ENCODE results near the gene BRI3. TPM values are rescaled to one million over a fixed set of nuclear protein-coding genes. Genes with fewer than 3 reads are reported as not detected.
A peak's percentile ranks its signal among the peaks of the same experiment; 100 is the strongest.

BRI3 gene
- total and polyA plus RNA-seq, 2 of the 4 experiments (the other 2 are of a cell fraction): 24.7 to 68.3 TPM

DNA sequence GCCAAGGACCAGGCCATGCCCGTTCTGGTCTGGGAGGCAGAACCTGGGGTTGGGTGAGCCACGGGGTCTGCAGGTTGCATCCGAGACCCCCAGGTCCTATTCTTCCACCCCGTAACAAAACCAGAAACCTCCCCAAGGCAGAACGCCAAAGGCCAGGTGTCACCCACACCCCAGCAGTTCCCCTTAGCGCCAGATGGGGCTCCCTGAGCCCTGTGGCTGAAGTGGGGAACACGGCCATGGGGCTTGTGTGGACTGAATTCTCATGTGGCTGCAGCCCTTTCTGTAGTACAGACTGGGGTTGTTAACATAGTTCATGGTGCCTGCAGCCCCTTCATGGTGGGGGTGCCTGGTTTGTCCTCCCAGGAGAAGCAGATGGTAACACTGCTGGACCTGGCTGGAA, 10.2 kb downstream of the BRI3 start:
- Histone ChIP-seq H3K9me3 (ENCODE audit: control insufficient read depth, insufficient read depth, low read length) (no peaks in the 10 kb centered on the region), H2AK9ac (replicated peaks; ENCODE audit: low read depth, low read length, poor library complexity) (peak overlapping the region; percentile 9), H3K23ac (ENCODE audit: low read depth, low read length) (no peak overlapping the region), H2AFZ (replicated peaks; ENCODE audit: low read length, poor library complexity) (no peak overlapping the region), H2BK120ac (ENCODE audit: low read depth, low read length) (no peak overlapping the region), H4K91ac (ENCODE audit: insufficient read depth, low read depth, low read length) (no peak overlapping the region), H4K20me1 (ENCODE audit: insufficient read depth, low read length) (peaks cover 74% of the 10 kb centered on the region), H3K4me1 (ENCODE audit: control insufficient read depth, insufficient read depth, low read length) (peaks cover 5% of the 10 kb centered on the region; the same call in 1 of the 2 replicates), H3K14ac (replicated peaks; ENCODE audit: low read depth, low read length) (no peak overlapping the region), H2BK5ac (ENCODE audit: low read depth, low read length, poor library complexity, severe bottlenecking) (no peak overlapping the region), H2BK20ac (ENCODE audit: low read depth, low read length) (no peak overlapping the region), H3K4ac (ENCODE audit: low read depth, low read length) (no peak overlapping the region), H3K9ac (ENCODE audit: low read depth, low read length) (no peak overlapping the region), H3K4me3 (ENCODE audit: insufficient read depth, low read depth, low read length) (no peak overlapping the region), H3K27me3 (ENCODE audit: control insufficient read depth, insufficient read depth, low read length) (no peaks in the 10 kb centered on the region), H2AK5ac (ENCODE audit: low read depth, low read length) (no peak overlapping the region), H4K5ac (ENCODE audit: low read depth, low read length) (no peak overlapping the region), H3K27ac (ENCODE audit: insufficient read depth, low read length) (no peak overlapping the region), H3K4me2 (ENCODE audit: low read depth, low read length) (no peak overlapping the region), H2BK15ac (ENCODE audit: low read depth, low read length) (no peak overlapping the region), H4K8ac (ENCODE audit: low read depth in 2 of 2, low read length in 2 of 2) (no peak overlapping the region), H3K9me1 (ENCODE audit: insufficient read depth, low read length) (peaks cover 4% of the 10 kb centered on the region), H3K36me3 (ENCODE audit: control insufficient read depth, insufficient read depth, low read length) (peaks cover 56% of the 10 kb centered on the region), H3K18ac (ENCODE audit: low read depth, low read length) (no peak overlapping the region), H3K79me1 (ENCODE audit: low read depth in 1 of 2, low read length in 2 of 2) (peaks cover 12 to 69% of the 10 kb centered on the region in 2 experiments), H3K56ac (ENCODE audit: extremely low read depth, insufficient read depth, low read length) (no peak overlapping the region)
- ChIA-PET POLR2A (ENCODE audit: unreplicated experiment) (no interaction called here), CTCF (no interaction called here)
- no peak for DNase-seq
- ATAC-seq (ENCODE audit: low read depth): no peak
- TF ChIP-seq CTCF (conservative IDR thresholded peaks at IDR 0.05; ENCODE audit: low read depth, low read length) (0 out of 2 replicates have a peak, but pooled peaks have one; percentile 13), POLR2A (IDR thresholded peaks at IDR 0.05; ENCODE audit: low read depth, low read length) (no peak), NFE2L2 (IDR thresholded peaks at IDR 0.05; ENCODE audit: low read depth, low read length) (no peak), RCOR1 (IDR thresholded peaks at IDR 0.05; ENCODE audit: insufficient replicate concordance, low read length) (no peak), CHD1 (IDR thresholded peaks at IDR 0.05; ENCODE audit: low read depth, low read length) (no peak)
- in situ Hi-C loops (cut with MboI; ENCODE audit: low sequenced_read_pairs) (no loop called here), intact Hi-C loops (cut with micrococcal nuclease) (no loop called here), dilution Hi-C loops (cut with HindIII; ENCODE audit: low sequenced_read_pairs, unreplicated experiment) (no loop called here)
- BruUV-seq (replicated peaks): no TSS peak
- WGBS, 2 experiments (ENCODE audit: extremely low coverage in 2 of 2, insufficient read length in 1 of 2): no CpG with 5 or more reads among the region's 7 CpGs

All from IMR-90 (cell line).